OCI-LY1 (cell line): ENCODE data around the gene DEF6.
"Not testable (repeated sequence)": the region's sequence is repeated elsewhere in the genome, so short reads cannot be mapped to it uniquely, and the experiment has no call there.

ENCODE experiments used
- H2AFZ ChIP-seq: fragments of 200-600 bp; sonication (generic), shearing (Covaris generic); 2 replicates; pipeline ENCODE4 v1.6.0; 2014; ENCODE audit warnings: antibody characterized with exemption, mild to moderate bottlenecking, low read length
- H3F3A ChIP-seq: fragments of 200-600 bp; sonication (generic), shearing (Covaris generic); 2 replicates; pipeline ENCODE4 v1.6.0; 2014; ENCODE audit warnings: mild to moderate bottlenecking, antibody characterized with exemption, low read length, moderate library complexity; ENCODE audit not compliant: insufficient read depth
- H3K27ac ChIP-seq: fragments of 200-600 bp; sonication (generic); 2 replicates; pipeline ENCODE4 v1.5.1; 2014; ENCODE audit warnings: low read length, mixed run types, mild to moderate bottlenecking, low read depth; ENCODE audit not compliant: poor library complexity, severe bottlenecking
- H3K27me3 ChIP-seq: fragments of 200-600 bp; sonication (generic); 2 replicates; pipeline ENCODE4 v1.6.0; 2014; ENCODE audit warnings: antibody characterized with exemption, mild to moderate bottlenecking, low read length, moderate library complexity; ENCODE audit not compliant: insufficient read depth
- H3K36me3 ChIP-seq: fragments of 200-600 bp; sonication (generic); 2 replicates; pipeline ENCODE4 v1.6.1; 2014; ENCODE audit warnings: mild to moderate bottlenecking, antibody characterized with exemption, low read length, moderate library complexity, mixed read lengths; ENCODE audit not compliant: insufficient read depth
- H3K4me1 ChIP-seq: fragments of 200-600 bp; sonication (generic); 2 replicates; pipeline ENCODE4 v1.5.1; 2014; ENCODE audit warnings: mild to moderate bottlenecking, low read length, moderate library complexity; ENCODE audit not compliant: insufficient read depth, severe bottlenecking
- H3K4me2 ChIP-seq: fragments of 200-600 bp; sonication (generic), shearing (Covaris generic); 2 replicates; pipeline ENCODE4 v1.6.1; 2014; ENCODE audit warnings: low read length
- H3K4me3 ChIP-seq: fragments of 200-600 bp; sonication (generic); 2 replicates; pipeline ENCODE4 v1.5.1; 2014; ENCODE audit warnings: low read length, low read depth, mild to moderate bottlenecking, mixed read lengths; ENCODE audit not compliant: poor library complexity, severe bottlenecking
- H3K79me2 ChIP-seq: fragments of 200-600 bp; shearing (Covaris generic); 2 replicates; pipeline ENCODE4 v1.6.1; 2016; ENCODE audit warnings: mixed run types, low read length, mixed read lengths; ENCODE audit not compliant: insufficient read depth
- H3K9ac ChIP-seq: fragments of 200-600 bp; sonication (generic), shearing (Covaris generic); 2 replicates; pipeline ENCODE4 v1.6.1; 2014; ENCODE audit warnings: mild to moderate bottlenecking, low read length, mixed read lengths
- H3K9me2 ChIP-seq: fragments of 200-600 bp; sonication (generic), shearing (Covaris generic); 2 replicates; pipeline ENCODE4 v1.6.1; 2014; ENCODE audit warnings: low read depth, mild to moderate bottlenecking, low read length, mixed read lengths
- H3K9me3 ChIP-seq: fragments of 200-600 bp; shearing (Covaris generic); 2 replicates; pipeline ENCODE4 v1.6.1; 2014; ENCODE audit warnings: low read length, mixed read lengths
- H4K20me1 ChIP-seq: fragments of 200-600 bp; sonication (generic), shearing (Covaris generic); 2 replicates; pipeline ENCODE4 v1.6.0; 2016; ENCODE audit warnings: mild to moderate bottlenecking, low read length; ENCODE audit not compliant: insufficient read depth
- EZH2 ChIP-seq: fragments of 200-600 bp; sonication (generic), shearing (Covaris generic); IDR thresholded peaks from 2 replicates; pipeline ENCODE4 v1.8.0; 2017; ENCODE audit warnings: borderline replicate concordance, mixed run types, mild to moderate bottlenecking, antibody characterized with exemption, low read length, moderate library complexity, mixed read lengths
- TF ChIP-seq, protein P1 (sequence below): fragments of 200-600 bp; sonication (generic), shearing (Covaris generic); IDR thresholded peaks from 2 replicates; pipeline ENCODE4 v1.5.1; 2017; ENCODE audit warnings: mild to moderate bottlenecking, antibody characterized with exemption, low read length, moderate library complexity, mixed read lengths

The DEF6 gene

DNA sequence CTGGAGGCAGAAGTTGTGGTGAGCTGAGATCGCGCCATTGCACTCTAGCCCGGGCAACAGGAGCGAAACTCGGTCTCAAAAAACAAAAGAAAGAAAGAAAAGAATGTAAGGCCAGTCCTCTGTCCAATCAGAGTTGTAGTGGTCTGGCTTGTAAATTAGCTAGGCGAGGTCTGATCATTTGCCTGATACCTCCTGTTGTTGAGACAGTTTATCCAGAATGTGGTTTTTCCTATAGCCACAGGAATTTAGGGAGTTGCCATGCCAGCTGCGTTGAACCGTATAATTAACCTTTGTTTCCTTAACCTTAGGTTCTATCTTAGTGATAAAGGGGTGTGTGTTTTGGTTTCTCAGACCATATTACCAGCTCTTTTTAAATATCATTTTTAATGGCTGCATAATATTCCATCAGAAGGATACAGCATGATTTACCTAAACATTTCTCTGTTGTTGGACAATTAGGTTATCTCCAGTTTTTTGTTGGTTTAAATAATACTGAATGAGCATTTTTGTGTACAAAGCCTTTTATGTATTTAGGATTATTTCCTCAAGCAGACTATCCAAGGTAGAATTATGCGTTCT lies 33.0 kb downstream of the DEF6 start:
- no peaks in the 10 kb centered on the region for H4K20me1 ChIP-seq
- H2AFZ ChIP-seq, result no peak overlapping the region
- H3K27ac ChIP-seq, result no peak overlapping the region
- H3K36me3 ChIP-seq, result no peaks in the 10 kb centered on the region
- H3K9me3 ChIP-seq, result no peaks in the 10 kb centered on the region
- H3K27me3 ChIP-seq, result no peaks in the 10 kb centered on the region
- no peaks in the 10 kb centered on the region for H3K79me2 ChIP-seq
- no peak overlapping the region for H3K4me2 ChIP-seq
- no peak overlapping the region for H3K4me3 ChIP-seq
- no peaks in the 10 kb centered on the region for H3F3A ChIP-seq
- TF ChIP-seq, protein P1, sequence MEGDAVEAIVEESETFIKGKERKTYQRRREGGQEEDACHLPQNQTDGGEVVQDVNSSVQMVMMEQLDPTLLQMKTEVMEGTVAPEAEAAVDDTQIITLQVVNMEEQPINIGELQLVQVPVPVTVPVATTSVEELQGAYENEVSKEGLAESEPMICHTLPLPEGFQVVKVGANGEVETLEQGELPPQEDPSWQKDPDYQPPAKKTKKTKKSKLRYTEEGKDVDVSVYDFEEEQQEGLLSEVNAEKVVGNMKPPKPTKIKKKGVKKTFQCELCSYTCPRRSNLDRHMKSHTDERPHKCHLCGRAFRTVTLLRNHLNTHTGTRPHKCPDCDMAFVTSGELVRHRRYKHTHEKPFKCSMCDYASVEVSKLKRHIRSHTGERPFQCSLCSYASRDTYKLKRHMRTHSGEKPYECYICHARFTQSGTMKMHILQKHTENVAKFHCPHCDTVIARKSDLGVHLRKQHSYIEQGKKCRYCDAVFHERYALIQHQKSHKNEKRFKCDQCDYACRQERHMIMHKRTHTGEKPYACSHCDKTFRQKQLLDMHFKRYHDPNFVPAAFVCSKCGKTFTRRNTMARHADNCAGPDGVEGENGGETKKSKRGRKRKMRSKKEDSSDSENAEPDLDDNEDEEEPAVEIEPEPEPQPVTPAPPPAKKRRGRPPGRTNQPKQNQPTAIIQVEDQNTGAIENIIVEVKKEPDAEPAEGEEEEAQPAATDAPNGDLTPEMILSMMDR, result no peak
- TF ChIP-seq EZH2, result no peak
- H3K9ac ChIP-seq, result no peak overlapping the region
- peaks cover 16% of the 10 kb centered on the region for H3K4me1 ChIP-seq
- no peaks in the 10 kb centered on the region for H3K9me2 ChIP-seq

DNA sequence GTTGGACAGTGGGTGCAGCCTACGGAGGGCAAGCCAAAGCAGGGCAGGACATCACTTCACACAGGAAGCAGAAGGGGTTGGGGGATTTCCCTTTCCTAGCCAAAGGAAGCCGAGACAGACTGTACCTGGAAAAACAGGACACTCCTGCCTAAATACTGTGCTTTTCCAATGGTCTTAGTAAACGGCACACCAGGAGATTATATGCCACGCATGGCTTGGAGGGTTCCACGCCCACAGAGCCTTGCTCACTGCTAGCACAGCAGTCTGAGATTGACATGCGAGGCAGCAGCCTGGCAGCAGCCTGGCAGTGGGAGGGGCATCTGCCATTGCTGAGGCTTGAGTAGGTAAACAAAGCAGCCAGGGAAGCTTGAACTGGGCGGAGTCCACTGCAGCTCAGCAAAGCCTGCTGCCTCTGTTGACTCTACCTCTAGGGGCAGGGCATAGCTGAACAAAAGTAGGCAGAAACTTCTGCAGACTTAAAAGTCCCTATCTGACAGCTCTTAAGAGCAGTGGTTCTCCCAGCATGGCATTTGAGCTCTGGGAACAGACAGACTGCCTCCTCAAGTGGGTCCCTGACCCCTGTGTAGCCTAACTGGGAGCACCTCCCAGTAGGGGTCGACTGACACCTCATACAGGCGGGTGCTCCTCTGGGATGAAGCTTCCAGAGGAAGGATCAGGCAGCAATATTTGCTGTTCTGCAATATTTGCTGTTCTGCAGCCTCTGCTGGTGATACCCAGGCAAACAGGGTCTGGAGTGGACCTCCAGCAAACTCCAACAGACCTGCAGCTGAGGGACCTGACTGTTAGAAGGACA lies 34.7 kb downstream of the DEF6 start:
- not testable (repeated sequence) for H3F3A ChIP-seq, H3K36me3 ChIP-seq, H4K20me1 ChIP-seq, H3K79me2 ChIP-seq, H3K9me2 ChIP-seq, H2AFZ ChIP-seq, H3K27ac ChIP-seq, H3K4me3 ChIP-seq, H3K27me3 ChIP-seq, H3K9me3 ChIP-seq, H3K9ac ChIP-seq
- Histone ChIP-seq H3K4me1 (peaks cover 13% of the 10 kb centered on the region), H3K4me2 (peak overlapping the region; percentile 14; the same call in 1 of the 2 replicates)

DNA sequence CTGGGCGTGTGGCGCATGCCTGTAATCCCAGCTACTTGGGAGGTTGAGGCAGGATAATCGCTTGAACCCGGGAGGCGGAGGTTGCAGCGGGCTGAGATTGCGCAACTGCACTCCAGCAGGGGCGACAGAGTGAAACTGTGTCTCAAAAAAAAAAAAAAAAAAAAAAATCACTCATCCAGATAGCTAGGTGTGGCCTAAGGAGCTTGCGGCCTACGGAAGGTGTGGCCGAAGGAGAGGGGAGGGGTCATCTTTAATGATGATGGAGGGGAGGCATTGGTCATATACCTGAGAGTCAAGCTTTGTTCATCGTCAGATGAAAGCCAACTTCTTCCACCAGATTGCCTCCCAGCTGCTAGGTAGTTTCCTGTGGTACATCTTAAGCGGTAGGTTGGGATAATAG lies 43.9 kb downstream of the DEF6 start:
- no peaks in the 10 kb centered on the region for H3K9me3 ChIP-seq
- peaks cover 21% of the 10 kb centered on the region for H3K4me1 ChIP-seq
- H3K9me2 ChIP-seq, result no peaks in the 10 kb centered on the region
- no peaks in the 10 kb centered on the region for H4K20me1 ChIP-seq
- no peaks in the 10 kb centered on the region for H3F3A ChIP-seq
- H3K4me2 ChIP-seq, result peak overlapping the region; percentile 27; the same call in 1 of the 2 replicates
- H3K36me3 ChIP-seq, result peaks cover 12% of the 10 kb centered on the region
- no peaks in the 10 kb centered on the region for H3K27me3 ChIP-seq
- H3K27ac ChIP-seq, result no peak overlapping the region
- TF ChIP-seq, protein P1, result no peak
- no peak for TF ChIP-seq EZH2
- H3K79me2 ChIP-seq, result no peaks in the 10 kb centered on the region
- no peak overlapping the region for H2AFZ ChIP-seq
- no peak overlapping the region for H3K9ac ChIP-seq
- no peak overlapping the region for H3K4me3 ChIP-seq
